Cortex of kidney (tissue), 1 donor: ENCODE data around the gene ZNF222.

Experiments
- DNase-seq: peaks from one replicate; lab custom pipeline; 2025; lab: John Stamatoyannopoulos, UW

The ZNF222 gene

GRCh38 chr19:44025217-44025936, at the start of gene ZNF222:
ZNF222 (plus strand) TSS chr19:44025379; CDS start chr19:44025437, 58 bp downstream.
- no peak for DNase-seq

GRCh38 chr19:43976732-43977131, 48.4 kb upstream of the ZNF222 start:
- no peak for DNase-seq

GRCh38 chr19:43983544-43983911, 41.7 kb upstream of the ZNF222 start:
- no peak for DNase-seq

GRCh38 chr19:43983912-43984686, 41.1 kb upstream of the ZNF222 start, which contains the start of gene ZNF155:
ZNF155 (plus strand) TSS chr19:43984188; CDS start chr19:43988544, 4,356 bp downstream.
- no peak for DNase-seq

- DNase-seq = no peak
Measured at GRCh38 chr19:43984687-43985000, 40.5 kb upstream of the ZNF222 start.

- DNase-seq = no peak
Measured at GRCh38 chr19:43997631-43998290, 27.4 kb upstream of the ZNF222 start.

- no peak for DNase-seq
Measured at GRCh38 chr19:44002212-44002565, 23.0 kb upstream of the ZNF222 start.

- no peak for DNase-seq
Measured at GRCh38 chr19:44002566-44003460, 22.4 kb upstream of the ZNF222 start, which contains the start of gene ZNF230. ZNF230 (plus strand) TSS chr19:44002957; CDS start chr19:44007079, 4,122 bp downstream.

GRCh38 chr19:44003461-44004009, 21.6 kb upstream of the ZNF222 start:
- DNase-seq = no peak

- DNase-seq = no peak
Measured at GRCh38 chr19:44005973-44006372, 19.2 kb upstream of the ZNF222 start.

GRCh38 chr19:44007473-44007872, 17.7 kb upstream of the ZNF222 start:
- DNase-seq = no peak

- DNase-seq = no peak
Measured at GRCh38 chr19:44010468-44010867, 14.7 kb upstream of the ZNF222 start.

GRCh38 chr19:44019498-44019897, 5.7 kb upstream of the ZNF222 start:
- DNase-seq = no peak

GRCh38 chr19:44021221-44021620, 4.0 kb upstream of the ZNF222 start:
- no peak for DNase-seq

GRCh38 chr19:44024900-44025216, 321 bp upstream of the ZNF222 start:
- DNase-seq = no peak

- no peak for DNase-seq
Measured at GRCh38 chr19:44026622-44027021, 1.4 kb downstream of the ZNF222 start.

- DNase-seq = no peak
Measured at GRCh38 chr19:44032001-44032610, 6.9 kb downstream of the ZNF222 start.

- DNase-seq = no peak
Measured at GRCh38 chr19:44042147-44042546, 17.0 kb downstream of the ZNF222 start.

GRCh38 chr19:44050740-44051649, 25.8 kb downstream of the ZNF222 start:
- DNase-seq = no peak
